ENCODE measurements around the gene PPP2R2D. TPM values are rescaled to one million over a fixed set of nuclear protein-coding genes. Genes with fewer than 3 reads are reported as not detected.
A peak's percentile ranks its signal among the peaks of the same experiment; 100 is the strongest.

Gene PPP2R2D
- 26.1 TPM for polyA plus RNA-seq (2013)

DNA sequence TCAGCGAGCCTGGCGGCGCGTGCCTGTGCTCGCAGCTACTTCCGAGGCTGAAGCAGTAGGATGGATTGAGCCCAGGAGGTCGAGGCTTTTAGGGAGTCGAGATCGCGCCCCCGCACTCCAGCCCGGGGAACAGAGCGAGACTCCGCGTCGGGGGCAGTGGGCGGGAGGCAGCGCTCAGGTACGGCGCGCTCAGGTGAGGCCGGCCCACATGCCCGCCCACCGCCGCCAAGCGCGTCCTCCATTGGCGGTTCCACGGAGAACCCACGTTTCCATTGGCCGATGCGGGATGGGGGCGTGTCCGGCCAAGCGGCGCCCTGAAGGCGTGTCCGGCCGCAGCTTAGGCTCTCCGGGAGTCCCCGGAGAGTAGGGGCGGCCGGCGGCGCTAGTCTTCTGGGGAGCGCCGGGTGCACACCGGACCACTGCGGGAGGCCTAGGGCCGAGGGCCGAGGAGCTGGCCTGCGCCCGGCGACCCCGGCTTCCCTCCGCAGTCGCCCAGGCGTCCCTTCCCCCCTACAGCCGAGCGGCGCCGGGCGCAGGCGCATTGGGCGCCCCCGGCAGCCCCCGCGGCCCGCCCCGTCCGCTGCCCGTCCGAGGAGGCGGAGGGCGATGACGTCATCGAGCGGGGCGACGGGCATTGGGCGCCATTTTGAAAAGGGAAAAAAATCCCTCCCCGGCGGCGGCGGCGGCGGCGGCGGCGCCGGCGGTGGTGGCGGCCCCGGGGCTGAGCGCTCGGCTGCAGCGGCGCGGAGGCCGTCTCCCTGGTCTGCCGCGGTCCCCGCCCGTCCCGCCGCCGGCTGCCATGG, at the start of gene PPP2R2D:
Gene PPP2R2D, plus strand, starts transcription at position 659 of the 803 bp plus-strand sequence. Its CDS starts 141 bp downstream, at position 800.
- ChIA-PET POLR2A (no interaction called here), CTCF (interaction anchor here (0.6 to 5.6 kb wide), 4 partner anchors 11 to 1293 kb away, joined by 3 to 34 read pairs (median 6); no protein-coding TSS in a partner anchor)
- Histone ChIP-seq H3K27ac (ENCODE audit: insufficient read depth in 1 of 2, low read depth in 1 of 2, low read length in 2 of 2, poor library complexity in 1 of 2, severe bottlenecking in 2 of 2) (peak within 1 kb of the TSS; percentile 54 to 86), H3K27me3 (replicated peaks in 2 of 5; ENCODE audit: control insufficient read depth in 4 of 5, insufficient read depth in 5 of 5, low read length in 4 of 5) (peaks cover 0 to 5% (median 0%) of the 10 kb centered on the region in 5 experiments), H3K36me3 (ENCODE audit: control insufficient read depth in 4 of 4, insufficient read depth in 4 of 4, low read length in 3 of 4) (peaks cover 0 to 6% (median 2%) of the 10 kb centered on the region in 4 experiments), H3K4me3 (ENCODE audit: control insufficient read depth in 1 of 7, extremely low read depth in 1 of 7, insufficient read depth in 4 of 7, low read depth in 2 of 7, low read length in 6 of 7) (peak within 1 kb of the TSS; percentile 76 to 88 (median 83)), H3K4me1 (ENCODE audit: control extremely low read depth in 1 of 4, control insufficient read depth in 4 of 4, insufficient read depth in 4 of 4, low read length in 3 of 4) (peaks cover 11 to 66% (median 40%) of the 10 kb centered on the region in 4 experiments), H3K9me3 (ENCODE audit: control extremely low read depth in 1 of 5, control insufficient read depth in 4 of 5, insufficient read depth in 2 of 5, low read depth in 1 of 5, low read length in 4 of 5) (no peaks in the 10 kb centered on the region)
- WGBS (ENCODE audit: insufficient coverage), result 0% methylated on average over 66 of the region's 107 CpGs
- peak; percentile 90 to 95 (median 95) for DNase-seq

GRCh38 chr10:131851346-131851745, 49.5 kb upstream of the PPP2R2D start:
- CTCF ChIA-PET, result no interaction called here
- H3K27ac ChIP-seq (ENCODE audit: insufficient read depth in 1 of 2, low read depth in 1 of 2, low read length in 2 of 2, poor library complexity in 1 of 2, severe bottlenecking in 2 of 2), result no peak overlapping the region
- H3K4me3 ChIP-seq (ENCODE audit: control insufficient read depth in 1 of 7, extremely low read depth in 1 of 7, insufficient read depth in 4 of 7, low read depth in 2 of 7, low read length in 6 of 7), result no peak overlapping the region
- peak in 1 of 3 donors; percentile 65 for DNase-seq
- H3K27me3 ChIP-seq (replicated peaks in 2 of 5; ENCODE audit: control insufficient read depth in 4 of 5, insufficient read depth in 5 of 5, low read length in 4 of 5), result no peaks in the 10 kb centered on the region
- no peaks in the 10 kb centered on the region for H3K36me3 ChIP-seq (ENCODE audit: control insufficient read depth in 4 of 4, insufficient read depth in 4 of 4, low read length in 3 of 4)
- WGBS (ENCODE audit: insufficient coverage), result 92% methylated on average over 8 of the region's 11 CpGs
- POLR2A ChIA-PET, result no interaction called here
- H3K9me3 ChIP-seq (ENCODE audit: control extremely low read depth in 1 of 5, control insufficient read depth in 4 of 5, insufficient read depth in 2 of 5, low read depth in 1 of 5, low read length in 4 of 5), result no peaks in the 10 kb centered on the region
- H3K4me1 ChIP-seq (ENCODE audit: control extremely low read depth in 1 of 4, control insufficient read depth in 4 of 4, insufficient read depth in 4 of 4, low read length in 3 of 4), result no peaks in the 10 kb centered on the region

DNA sequence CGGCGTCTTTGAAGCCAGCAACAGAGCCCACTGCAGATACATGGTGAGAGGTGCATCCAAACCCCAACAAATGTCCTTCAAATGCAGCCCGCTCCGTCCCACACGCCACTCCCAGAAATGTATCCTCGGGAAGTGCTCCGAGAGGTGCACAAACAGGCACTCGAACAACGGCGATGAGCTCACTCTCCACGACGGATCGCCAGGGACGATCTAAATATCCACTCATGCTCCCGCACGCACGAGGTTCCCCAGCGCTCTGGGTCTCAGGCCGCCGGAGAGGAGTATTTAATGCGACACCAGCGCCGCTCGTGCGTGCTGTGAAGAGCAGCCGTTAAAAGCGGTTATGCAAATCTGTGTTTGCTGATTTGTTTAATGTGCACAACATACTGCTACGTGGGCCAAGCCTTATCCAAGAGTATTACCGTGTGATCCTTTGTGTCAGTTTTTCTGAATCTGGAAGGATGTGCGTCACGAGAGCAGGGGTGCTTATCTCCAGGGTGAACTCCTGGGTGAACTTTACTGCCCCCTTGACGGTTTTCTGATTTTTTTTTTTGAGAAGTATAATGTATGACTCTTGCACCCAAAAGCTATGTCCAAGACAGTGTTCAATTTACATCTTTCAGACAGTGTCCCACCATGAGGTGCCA, 48.5 kb upstream of the PPP2R2D start:
- peak in 2 of 3 donors; percentile 27 to 61 for DNase-seq
- ChIA-PET POLR2A (no interaction called here), CTCF (no interaction called here)
- Histone ChIP-seq H3K27me3 (replicated peaks in 2 of 5; ENCODE audit: control insufficient read depth in 4 of 5, insufficient read depth in 5 of 5, low read length in 4 of 5) (no peaks in the 10 kb centered on the region), H3K4me1 (ENCODE audit: control extremely low read depth in 1 of 4, control insufficient read depth in 4 of 4, insufficient read depth in 4 of 4, low read length in 3 of 4) (no peaks in the 10 kb centered on the region), H3K36me3 (ENCODE audit: control insufficient read depth in 4 of 4, insufficient read depth in 4 of 4, low read length in 3 of 4) (no peaks in the 10 kb centered on the region), H3K27ac (ENCODE audit: insufficient read depth in 1 of 2, low read depth in 1 of 2, low read length in 2 of 2, poor library complexity in 1 of 2, severe bottlenecking in 2 of 2) (no peak overlapping the region), H3K4me3 (ENCODE audit: control insufficient read depth in 1 of 7, extremely low read depth in 1 of 7, insufficient read depth in 4 of 7, low read depth in 2 of 7, low read length in 6 of 7) (no peak overlapping the region), H3K9me3 (ENCODE audit: control extremely low read depth in 1 of 5, control insufficient read depth in 4 of 5, insufficient read depth in 2 of 5, low read depth in 1 of 5, low read length in 4 of 5) (no peaks in the 10 kb centered on the region)
- WGBS (ENCODE audit: insufficient coverage), result 97% methylated on average over 29 of the region's 32 CpGs

- no peaks in the 10 kb centered on the region for H3K36me3 ChIP-seq (ENCODE audit: control insufficient read depth in 4 of 4, insufficient read depth in 4 of 4, low read length in 3 of 4)
- WGBS (ENCODE audit: insufficient coverage), result 92% methylated on average over 17 of the region's 25 CpGs
- H3K4me3 ChIP-seq (ENCODE audit: control insufficient read depth in 1 of 7, extremely low read depth in 1 of 7, insufficient read depth in 4 of 7, low read depth in 2 of 7, low read length in 6 of 7), result no peak overlapping the region
- ChIA-PET CTCF (interaction anchor here (1.1 kb wide), 1 partner anchor 13 kb away, joined by 4 read pairs; no protein-coding TSS in a partner anchor), POLR2A (no interaction called here)
- H3K9me3 ChIP-seq (ENCODE audit: control extremely low read depth in 1 of 5, control insufficient read depth in 4 of 5, insufficient read depth in 2 of 5, low read depth in 1 of 5, low read length in 4 of 5), result no peaks in the 10 kb centered on the region
- H3K4me1 ChIP-seq (ENCODE audit: control extremely low read depth in 1 of 4, control insufficient read depth in 4 of 4, insufficient read depth in 4 of 4, low read length in 3 of 4), result no peaks in the 10 kb centered on the region
- no peak for DNase-seq
- no peak overlapping the region for H3K27ac ChIP-seq (ENCODE audit: insufficient read depth in 1 of 2, low read depth in 1 of 2, low read length in 2 of 2, poor library complexity in 1 of 2, severe bottlenecking in 2 of 2)
- no peaks in the 10 kb centered on the region for H3K27me3 ChIP-seq (replicated peaks in 2 of 5; ENCODE audit: control insufficient read depth in 4 of 5, insufficient read depth in 5 of 5, low read length in 4 of 5)
Measured at GRCh38 chr10:131852823-131853609, 47.8 kb upstream of the PPP2R2D start.

GRCh38 chr10:131853610-131853964, 47.2 kb upstream of the PPP2R2D start:
- no peak for DNase-seq
- Histone ChIP-seq H3K36me3 (ENCODE audit: control insufficient read depth in 4 of 4, insufficient read depth in 4 of 4, low read length in 3 of 4) (no peaks in the 10 kb centered on the region), H3K4me3 (ENCODE audit: control insufficient read depth in 1 of 7, extremely low read depth in 1 of 7, insufficient read depth in 4 of 7, low read depth in 2 of 7, low read length in 6 of 7) (no peak overlapping the region), H3K4me1 (ENCODE audit: control extremely low read depth in 1 of 4, control insufficient read depth in 4 of 4, insufficient read depth in 4 of 4, low read length in 3 of 4) (no peaks in the 10 kb centered on the region), H3K9me3 (ENCODE audit: control extremely low read depth in 1 of 5, control insufficient read depth in 4 of 5, insufficient read depth in 2 of 5, low read depth in 1 of 5, low read length in 4 of 5) (no peaks in the 10 kb centered on the region), H3K27ac (ENCODE audit: insufficient read depth in 1 of 2, low read depth in 1 of 2, low read length in 2 of 2, poor library complexity in 1 of 2, severe bottlenecking in 2 of 2) (no peak overlapping the region), H3K27me3 (replicated peaks in 2 of 5; ENCODE audit: control insufficient read depth in 4 of 5, insufficient read depth in 5 of 5, low read length in 4 of 5) (no peaks in the 10 kb centered on the region)
- 95% methylated on average over 5 of the region's 13 CpGs for WGBS (ENCODE audit: insufficient coverage)
- CTCF ChIA-PET, result interaction anchor here (1.1 kb wide), 1 partner anchor 12 kb away, joined by 4 read pairs; no protein-coding TSS in a partner anchor
- POLR2A ChIA-PET, result no interaction called here

DNA sequence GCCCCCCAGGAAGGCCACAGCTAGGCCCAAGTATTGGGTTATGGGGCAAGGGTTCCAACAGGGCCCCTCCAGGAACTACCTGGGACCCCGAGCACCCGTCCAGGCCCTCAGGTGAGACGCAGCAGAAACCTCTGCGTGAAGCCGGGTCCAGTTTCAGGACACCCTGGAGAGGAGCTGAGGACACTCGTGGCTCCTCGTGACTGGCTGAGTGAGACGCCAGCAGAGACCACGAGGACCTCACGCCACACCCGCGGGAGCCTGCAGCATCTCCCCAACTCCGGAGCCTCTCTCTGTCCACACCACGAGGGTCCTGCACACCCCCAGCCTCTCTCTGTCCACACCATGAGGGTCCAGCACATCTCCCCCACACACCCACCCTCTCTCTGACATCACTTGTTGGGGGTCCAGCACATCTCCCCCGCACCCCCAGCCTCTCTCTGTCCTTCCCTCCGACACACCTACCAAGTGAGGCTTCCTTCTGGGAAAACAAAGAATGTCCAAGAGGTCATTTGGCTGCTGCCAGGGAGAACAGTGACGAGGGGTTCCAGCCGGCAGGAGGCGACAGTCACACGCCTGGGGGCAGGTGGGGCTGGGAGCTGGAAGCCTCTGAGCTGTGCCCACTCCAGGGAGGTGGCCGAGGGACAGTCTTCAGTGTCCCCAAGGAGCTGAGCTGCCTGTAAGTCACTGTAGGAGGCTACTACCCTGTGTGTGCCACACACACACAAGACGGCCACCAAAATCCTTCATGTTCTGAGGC, 46.1 kb upstream of the PPP2R2D start:
- no peak overlapping the region for H3K4me3 ChIP-seq (ENCODE audit: control insufficient read depth in 1 of 7, extremely low read depth in 1 of 7, insufficient read depth in 4 of 7, low read depth in 2 of 7, low read length in 6 of 7)
- WGBS (ENCODE audit: insufficient coverage), result 87% methylated on average over 20 of the region's 22 CpGs
- H3K4me1 ChIP-seq (ENCODE audit: control extremely low read depth in 1 of 4, control insufficient read depth in 4 of 4, insufficient read depth in 4 of 4, low read length in 3 of 4), result no peaks in the 10 kb centered on the region
- CTCF ChIA-PET, result no interaction called here
- POLR2A ChIA-PET, result no interaction called here
- DNase-seq, result no peak
- no peak overlapping the region for H3K27ac ChIP-seq (ENCODE audit: insufficient read depth in 1 of 2, low read depth in 1 of 2, low read length in 2 of 2, poor library complexity in 1 of 2, severe bottlenecking in 2 of 2)
- no peaks in the 10 kb centered on the region for H3K36me3 ChIP-seq (ENCODE audit: control insufficient read depth in 4 of 4, insufficient read depth in 4 of 4, low read length in 3 of 4)
- H3K9me3 ChIP-seq (ENCODE audit: control extremely low read depth in 1 of 5, control insufficient read depth in 4 of 5, insufficient read depth in 2 of 5, low read depth in 1 of 5, low read length in 4 of 5), result no peaks in the 10 kb centered on the region
- peaks cover 0 to 2% (median 0%) of the 10 kb centered on the region in 5 experiments for H3K27me3 ChIP-seq (replicated peaks in 2 of 5; ENCODE audit: control insufficient read depth in 4 of 5, insufficient read depth in 5 of 5, low read length in 4 of 5)

Data from common myeloid progenitor, CD34-positive (primary cell).